K562 (cell line): ENCODE results near the gene SNX3. TPM values are rescaled to one million over a fixed set of nuclear protein-coding genes. Genes with fewer than 3 reads are reported as not detected.

ENCODE experiments used
- ADNP ChIP-seq: fragments of 200-800 bp; sonication (Bioruptor generic); IDR thresholded peaks from 2 replicates; pipeline ENCODE4 v1.6.1; 2016; ENCODE audit warnings: missing genetic modification characterization, missing compliant biosample characterization
- BRF1 ChIP-seq: IDR thresholded peaks from 3 replicates; pipeline ENCODE4 v1.6.1; 2011; ENCODE audit warnings: borderline replicate concordance, mild to moderate bottlenecking; ENCODE audit not compliant: insufficient read length; ENCODE audit errors: extremely low read depth
- CBX8 ChIP-seq: fragments of 200-600 bp; sonication (generic); IDR thresholded peaks from 2 replicates; pipeline ENCODE4 v1.6.1; 2012; ENCODE audit warnings: borderline replicate concordance, mixed run types, low read depth, mild to moderate bottlenecking, moderate library complexity, mixed read lengths, low read length, control low read depth, inconsistent platforms; ENCODE audit not compliant: poor library complexity, severe bottlenecking; ENCODE audit errors: extremely low read depth
- ESRRA ChIP-seq: fragments of 450-650 bp; IDR thresholded peaks from 2 replicates; pipeline ENCODE4 v1.6.1; 2014; ENCODE audit warnings: low read depth, mild to moderate bottlenecking, moderate library complexity, borderline replicate concordance
- GATAD2A ChIP-seq: fragments of 450-650 bp; IDR thresholded peaks from 2 replicates; pipeline ENCODE4 v1.6.1; 2017
- IRF2 ChIP-seq: sonication (generic); formaldehyde crosslinking; IDR thresholded peaks from 2 replicates; pipeline ENCODE4 v1.8.1; 2022; ENCODE audit warnings: mild to moderate bottlenecking, missing genetic modification reagents
- MBD2 ChIP-seq: sonication (generic); IDR thresholded peaks from 2 replicates; pipeline ENCODE4 v1.6.1; 2016; ENCODE audit warnings: low read depth, borderline replicate concordance
- MCM2 ChIP-seq: fragments of 450-650 bp; IDR thresholded peaks from 2 replicates; pipeline ENCODE4 v1.6.1; 2017; ENCODE audit warnings: low read depth, mild to moderate bottlenecking
- MLLT1 ChIP-seq, 2 experiments: fragments of 450-650 bp; IDR thresholded peaks; 2 replicates each; pipeline ENCODE4 v1.6.1; 2016
- RBM17 ChIP-seq: fragments of 200-400 bp; formaldehyde crosslinking; IDR thresholded peaks from 2 replicates; pipeline ENCODE4 v1.6.1; 2017; ENCODE audit warnings: low read depth, mild to moderate bottlenecking, low read length, borderline replicate concordance
- SMARCB1 ChIP-seq: IDR thresholded peaks from 2 replicates; pipeline ENCODE4 v1.6.1; 2011; ENCODE audit warnings: improper control_type of control experiment, low read depth; ENCODE audit not compliant: insufficient read length
- SRF ChIP-seq, 2 experiments: fragments of 250-450, 450-650 bp in 1 of 2; sonication (Bioruptor Pico) in 1 of 2; sonication (generic) in 1 of 2; formaldehyde crosslinking; IDR thresholded peaks; 2 replicates each; pipeline versions ENCODE4 v1.5.0 to v1.5.1; 2020 to 2022; ENCODE audit warnings: mild to moderate bottlenecking in 1 of 2, missing genetic modification reagents in 1 of 2
- ZC3H4 ChIP-seq: sonication (generic); formaldehyde crosslinking; IDR thresholded peaks from 2 replicates; pipeline ENCODE4 v1.9.0; 2021; ENCODE audit warnings: missing genetic modification reagents, borderline replicate concordance
- ZNF212 ChIP-seq: fragments of 450-650 bp; formaldehyde crosslinking; IDR thresholded peaks from 2 replicates; pipeline ENCODE4 v1.4.0; 2020; ENCODE audit warnings: mild to moderate bottlenecking
- ZNF408 ChIP-seq: fragments of 250-450 bp; sonication (Bioruptor Pico); IDR thresholded peaks from 2 replicates; pipeline ENCODE4 v1.4.0; 2020; ENCODE audit warnings: low read depth, mild to moderate bottlenecking, moderate library complexity
- polyA plus RNA-seq, 8 experiments: library from polyadenylated mRNA; depleted of rRNA in 4 of 8; stranded (reverse) in 5 of 8; unstranded in 3 of 8; fragments of >200 nt; fragmentation: Nextera tagmentation in 2 of 8; fragmentation: Illumina TruSeq in 1 of 8; extraction: Ambion mirVana in 2 of 8; extraction: Trizol in 1 of 8; gene quantifications; 2 replicates each; pipeline versions ENCODE4 v1.2.1 to v1.2.3, GENCODE V29; 2011 to 2014; ENCODE audit warnings: inconsistent platforms in 1 of 8, missing spikeins in 1 of 8
- total RNA-seq, 7 experiments: library from RNA; depleted of rRNA in 6 of 7; stranded (reverse); fragments of >200 nt in 6 of 7; fragmentation: Illumina TruSeq in 2 of 7; extraction: Trizol in 2 of 7; gene quantifications; 2 replicates each; pipeline versions ENCODE4 v1.2.1 to v1.2.3, GENCODE V29; 2011 to 2021; ENCODE audit warnings: low replicate concordance in 1 of 7
- TF ChIP-seq, protein P1 (sequence below): sonication (generic); formaldehyde crosslinking; IDR thresholded peaks from 2 replicates; pipeline ENCODE4 v1.8.0; 2022; ENCODE audit warnings: mild to moderate bottlenecking, missing genetic modification reagents
- TF ChIP-seq, protein P2 (sequence below): fragments of 450-650 bp; formaldehyde crosslinking; IDR thresholded peaks from 2 replicates; pipeline ENCODE4 v1.4.0; 2020; ENCODE audit warnings: mild to moderate bottlenecking, moderate library complexity
- TF ChIP-seq, protein P3 (sequence below): fragments of 250-450 bp; sonication (Bioruptor Pico); IDR thresholded peaks from 2 replicates; pipeline ENCODE4 v1.5.0; 2020; ENCODE audit warnings: mild to moderate bottlenecking, borderline replicate concordance

The SNX3 gene
- total and polyA plus RNA-seq, 9 of the 15 experiments (the other 6 are each of a cell fraction or from before 2014, with no cell fraction given): 48.9 to 410 (median 159) TPM

GRCh38 chr6:108294727-108295625, 34.1 kb upstream of the SNX3 start, which contains the start of gene AFG1L (continued):
- 0 out of 4 replicates have a peak, but pooled peaks of 1 of the 2 experiments have one; percentile 12 for TF ChIP-seq MLLT1 (IDR thresholded peaks at IDR 0.05)
- TF ChIP-seq, protein P1, sequence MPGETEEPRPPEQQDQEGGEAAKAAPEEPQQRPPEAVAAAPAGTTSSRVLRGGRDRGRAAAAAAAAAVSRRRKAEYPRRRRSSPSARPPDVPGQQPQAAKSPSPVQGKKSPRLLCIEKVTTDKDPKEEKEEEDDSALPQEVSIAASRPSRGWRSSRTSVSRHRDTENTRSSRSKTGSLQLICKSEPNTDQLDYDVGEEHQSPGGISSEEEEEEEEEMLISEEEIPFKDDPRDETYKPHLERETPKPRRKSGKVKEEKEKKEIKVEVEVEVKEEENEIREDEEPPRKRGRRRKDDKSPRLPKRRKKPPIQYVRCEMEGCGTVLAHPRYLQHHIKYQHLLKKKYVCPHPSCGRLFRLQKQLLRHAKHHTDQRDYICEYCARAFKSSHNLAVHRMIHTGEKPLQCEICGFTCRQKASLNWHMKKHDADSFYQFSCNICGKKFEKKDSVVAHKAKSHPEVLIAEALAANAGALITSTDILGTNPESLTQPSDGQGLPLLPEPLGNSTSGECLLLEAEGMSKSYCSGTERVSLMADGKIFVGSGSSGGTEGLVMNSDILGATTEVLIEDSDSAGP: no peak
- TF ChIP-seq IRF2 (CRISPR knock-in tag): no peak
- no peak for TF ChIP-seq GATAD2A
- TF ChIP-seq MCM2: no peak
- no peak for TF ChIP-seq RBM17
- TF ChIP-seq, protein P2, sequence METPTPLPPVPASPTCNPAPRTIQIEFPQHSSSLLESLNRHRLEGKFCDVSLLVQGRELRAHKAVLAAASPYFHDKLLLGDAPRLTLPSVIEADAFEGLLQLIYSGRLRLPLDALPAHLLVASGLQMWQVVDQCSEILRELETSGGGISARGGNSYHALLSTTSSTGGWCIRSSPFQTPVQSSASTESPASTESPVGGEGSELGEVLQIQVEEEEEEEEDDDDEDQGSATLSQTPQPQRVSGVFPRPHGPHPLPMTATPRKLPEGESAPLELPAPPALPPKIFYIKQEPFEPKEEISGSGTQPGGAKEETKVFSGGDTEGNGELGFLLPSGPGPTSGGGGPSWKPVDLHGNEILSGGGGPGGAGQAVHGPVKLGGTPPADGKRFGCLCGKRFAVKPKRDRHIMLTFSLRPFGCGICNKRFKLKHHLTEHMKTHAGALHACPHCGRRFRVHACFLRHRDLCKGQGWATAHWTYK: no peak
- no peak for TF ChIP-seq ZNF212
- no peak for TF ChIP-seq ZNF408 (CRISPR knock-in tag)
- TF ChIP-seq BRF1: no peak
- TF ChIP-seq, protein P3, sequence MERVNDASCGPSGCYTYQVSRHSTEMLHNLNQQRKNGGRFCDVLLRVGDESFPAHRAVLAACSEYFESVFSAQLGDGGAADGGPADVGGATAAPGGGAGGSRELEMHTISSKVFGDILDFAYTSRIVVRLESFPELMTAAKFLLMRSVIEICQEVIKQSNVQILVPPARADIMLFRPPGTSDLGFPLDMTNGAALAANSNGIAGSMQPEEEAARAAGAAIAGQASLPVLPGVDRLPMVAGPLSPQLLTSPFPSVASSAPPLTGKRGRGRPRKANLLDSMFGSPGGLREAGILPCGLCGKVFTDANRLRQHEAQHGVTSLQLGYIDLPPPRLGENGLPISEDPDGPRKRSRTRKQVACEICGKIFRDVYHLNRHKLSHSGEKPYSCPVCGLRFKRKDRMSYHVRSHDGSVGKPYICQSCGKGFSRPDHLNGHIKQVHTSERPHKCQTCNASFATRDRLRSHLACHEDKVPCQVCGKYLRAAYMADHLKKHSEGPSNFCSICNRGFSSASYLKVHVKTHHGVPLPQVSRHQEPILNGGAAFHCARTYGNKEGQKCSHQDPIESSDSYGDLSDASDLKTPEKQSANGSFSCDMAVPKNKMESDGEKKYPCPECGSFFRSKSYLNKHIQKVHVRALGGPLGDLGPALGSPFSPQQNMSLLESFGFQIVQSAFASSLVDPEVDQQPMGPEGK (CRISPR knock-in tag): no peak
- peak; percentile 94 for TF ChIP-seq ESRRA
- TF ChIP-seq ZC3H4 (CRISPR knock-in tag): no peak
- no peak for TF ChIP-seq CBX8
- TF ChIP-seq ADNP (tag): no peak
- TF ChIP-seq MBD2: peak; percentile 72; the same call in 1 of the 2 replicates
- no peak; a peak in 1 of 4 replicates for TF ChIP-seq SRF (CRISPR knock-in tag; IDR thresholded peaks at IDR 0.05)
- no peak for TF ChIP-seq SMARCB1
